Activated CD4-positive, alpha-beta memory T cell treated with anti-CD3 and anti-CD28 coated beads for 36 hours (primary cell): ENCODE results near the gene BCR. TPM values are rescaled to one million over a fixed set of nuclear protein-coding genes. Genes with fewer than 3 reads are reported as not detected.
"Not testable (repeated sequence)": the region's sequence is repeated elsewhere in the genome, so short reads cannot be mapped to it uniquely, and the experiment has no call there.

Source experiments
- CTCF ChIA-PET: fragments of 350-600 bp; sonication (Branson Sonifier 250); formaldehyde crosslinking; loops from one replicate; lab custom pipeline; 2021; ENCODE audit warnings: antibody characterized with exemption, inconsistent platforms; lab: Charles Lee
- POLR2A ChIA-PET: fragments of 350-600 bp; sonication (Branson Sonifier 250); formaldehyde crosslinking; loops from one replicate; lab custom pipeline; 2021; ENCODE audit warnings: antibody characterized with exemption; lab: Charles Lee
- DNase-seq: peaks from one replicate; pipeline ENCODE4 v3.0.0-alpha.2; 2020
- H3K27ac Mint-ChIP-seq: one replicate; pipeline ENCODE4 v1.8.0; 2021; ENCODE audit warnings: mixed read lengths
- H3K27me3 Mint-ChIP-seq: one replicate; pipeline ENCODE4 v1.8.0; 2021; ENCODE audit warnings: mixed read lengths
- H3K36me3 Mint-ChIP-seq: one replicate; pipeline ENCODE4 v1.8.0; 2021; ENCODE audit warnings: mixed read lengths
- H3K4me1 Mint-ChIP-seq: one replicate; pipeline ENCODE4 v1.8.0; 2021; ENCODE audit warnings: low read depth, mixed read lengths
- H3K4me3 Mint-ChIP-seq: one replicate; pipeline ENCODE4 v1.8.0; 2021; ENCODE audit warnings: mild to moderate bottlenecking, mixed read lengths
- H3K9me3 Mint-ChIP-seq: one replicate; pipeline ENCODE4 v1.8.0; 2021; ENCODE audit warnings: mixed read lengths
- intact Hi-C: fragments of 100-400 bp; cut with micrococcal nuclease; formaldehyde crosslinking; loops from one replicate; pipeline ENCODE4 v1.15.1; 2023
- total RNA-seq, 2 experiments: library from RNA; stranded (reverse); gene quantifications; one replicate each; pipeline ENCODE4 v1.2.3, GENCODE V29; 2021

BCR gene
- total RNA-seq, 2 experiments from 2014 or later = 60.4 to 69.0 TPM

GRCh38 chr22:23301591-23301990 lies 121.3 kb downstream of the BCR start:
- Mint-ChIP-seq H3K27me3 (no peaks in the 10 kb centered on the region), H3K9me3 (no peaks in the 10 kb centered on the region), H3K36me3 (peaks cover 17% of the 10 kb centered on the region), H3K4me3 (no peak overlapping the region), H3K27ac (no peak overlapping the region), H3K4me1 (no peaks in the 10 kb centered on the region)
- intact Hi-C loops = no loop called here
- ChIA-PET CTCF (interaction anchor here (1.4 kb wide), 1 partner anchor 11 kb away, joined by 4 read pairs; no protein-coding TSS in a partner anchor), POLR2A (no interaction called here)
- no peak for DNase-seq

GRCh38 chr22:23302171-23303002 lies 122.1 kb downstream of the BCR start:
- Mint-ChIP-seq H3K27me3 (no peaks in the 10 kb centered on the region), H3K9me3 (no peaks in the 10 kb centered on the region), H3K27ac (no peak overlapping the region), H3K4me1 (no peaks in the 10 kb centered on the region), H3K36me3 (peaks cover 17% of the 10 kb centered on the region), H3K4me3 (no peak overlapping the region)
- POLR2A ChIA-PET = no interaction called here
- CTCF ChIA-PET = interaction anchor here (1.4 kb wide), 1 partner anchor 12 kb away, joined by 4 read pairs; no protein-coding TSS in a partner anchor
- intact Hi-C loops = no loop called here
- no peak for DNase-seq

- no peaks in the 10 kb centered on the region for H3K27me3 Mint-ChIP-seq
- no peak overlapping the region for H3K27ac Mint-ChIP-seq
- no peaks in the 10 kb centered on the region for H3K4me1 Mint-ChIP-seq
- H3K36me3 Mint-ChIP-seq = peaks cover 5% of the 10 kb centered on the region
- intact Hi-C loops = no loop called here
- H3K9me3 Mint-ChIP-seq = no peaks in the 10 kb centered on the region
- no peak overlapping the region for H3K4me3 Mint-ChIP-seq
- DNase-seq = no peak
- CTCF ChIA-PET = no interaction called here
- POLR2A ChIA-PET = no interaction called here
These were observed 125.1 kb downstream of the BCR start for GRCh38 chr22:23305321-23305910.

DNA sequence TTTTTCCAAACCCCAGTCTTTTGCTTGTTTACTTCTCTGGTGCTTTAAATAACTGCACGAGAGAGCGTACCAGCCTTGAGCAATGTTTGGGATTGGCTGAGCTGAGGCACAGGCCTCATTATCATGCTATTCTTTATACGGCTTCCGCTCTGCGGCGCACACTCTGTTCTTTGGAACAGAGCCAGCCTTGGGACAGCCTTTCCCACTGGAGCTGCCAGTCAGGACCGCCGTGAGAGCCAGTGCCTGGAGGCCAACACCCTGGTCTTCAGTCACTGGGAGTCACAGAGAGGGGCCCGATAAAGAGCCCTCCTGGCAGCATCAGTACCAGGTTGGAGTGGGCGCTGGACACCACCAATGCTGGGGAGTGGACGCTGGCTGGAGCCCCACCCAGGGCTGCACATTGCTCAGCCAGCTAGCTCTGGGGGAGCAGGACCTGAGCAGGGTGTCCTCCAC lies 125.6 kb downstream of the BCR start:
- Mint-ChIP-seq H3K4me3 (no peak overlapping the region), H3K9me3 (no peaks in the 10 kb centered on the region), H3K4me1 (no peaks in the 10 kb centered on the region), H3K27ac (no peak overlapping the region), H3K36me3 (peaks cover 5% of the 10 kb centered on the region), H3K27me3 (no peaks in the 10 kb centered on the region)
- CTCF ChIA-PET = no interaction called here
- no peak for DNase-seq
- intact Hi-C loops = no loop called here
- POLR2A ChIA-PET = no interaction called here

GRCh38 chr22:23306438-23306921 lies 126.2 kb downstream of the BCR start:
- no peak for DNase-seq
- CTCF ChIA-PET = no interaction called here
- Mint-ChIP-seq H3K9me3 (no peaks in the 10 kb centered on the region), H3K27me3 (no peaks in the 10 kb centered on the region), H3K4me1 (no peaks in the 10 kb centered on the region), H3K4me3 (no peak overlapping the region), H3K36me3 (peaks cover 5% of the 10 kb centered on the region), H3K27ac (no peak overlapping the region)
- POLR2A ChIA-PET = no interaction called here
- intact Hi-C loops = no loop called here

DNA sequence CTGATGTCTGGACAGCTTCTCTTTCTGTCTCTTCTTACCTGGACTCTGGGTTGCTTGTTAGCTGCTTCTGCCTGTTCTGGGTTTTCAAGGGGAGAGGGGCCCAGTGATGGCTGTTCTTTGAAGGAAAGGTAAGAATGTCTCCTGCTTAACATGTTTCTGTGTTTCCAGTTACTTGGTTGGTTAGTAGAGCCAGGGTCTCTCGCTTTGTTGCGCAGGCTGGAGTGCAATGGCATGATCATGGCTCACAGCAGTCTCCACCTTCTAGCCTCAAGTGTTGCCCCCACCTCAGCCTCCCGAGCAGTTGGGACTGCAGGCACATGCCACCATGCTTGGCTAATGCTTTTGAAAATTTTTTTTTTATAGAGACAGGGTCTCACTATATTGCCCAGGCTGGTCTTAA lies 126.6 kb downstream of the BCR start:
- no peaks in the 10 kb centered on the region for H3K4me1 Mint-ChIP-seq
- H3K27me3 Mint-ChIP-seq = no peaks in the 10 kb centered on the region
- H3K9me3 Mint-ChIP-seq = no peaks in the 10 kb centered on the region
- no peak overlapping the region for H3K27ac Mint-ChIP-seq
- POLR2A ChIA-PET = no interaction called here
- CTCF ChIA-PET = no interaction called here
- H3K36me3 Mint-ChIP-seq = peaks cover 5% of the 10 kb centered on the region
- H3K4me3 Mint-ChIP-seq = no peak overlapping the region
- intact Hi-C loops = no loop called here
- no peak for DNase-seq

- POLR2A ChIA-PET, H3K27me3 Mint-ChIP-seq, H3K27ac Mint-ChIP-seq, H3K36me3 Mint-ChIP-seq, H3K4me1 Mint-ChIP-seq, CTCF ChIA-PET, H3K9me3 Mint-ChIP-seq, intact Hi-C loops, DNase-seq, H3K4me3 Mint-ChIP-seq: not testable (repeated sequence)
These were observed 127.2 kb downstream of the BCR start for GRCh38 chr22:23307511-23307910.

DNA sequence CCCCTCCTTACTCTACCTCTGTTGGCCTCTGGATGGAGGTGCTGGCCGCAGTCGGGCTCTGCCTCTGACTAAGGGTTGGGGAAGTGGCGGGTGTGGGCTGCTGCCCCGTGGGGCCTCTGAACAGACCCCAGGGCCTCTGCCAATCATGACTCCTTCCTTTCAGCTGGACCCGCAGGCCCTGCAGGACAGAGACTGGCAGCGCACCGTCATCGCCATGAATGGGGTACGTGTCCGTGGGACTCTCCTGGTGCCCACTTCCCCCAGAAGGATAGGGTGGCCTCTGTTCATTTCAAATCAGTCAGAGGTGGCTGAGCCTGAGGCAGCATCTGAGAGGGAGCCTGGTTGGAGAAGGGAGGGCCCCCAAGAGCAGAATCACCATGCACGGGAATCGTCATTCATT lies 129.0 kb downstream of the BCR start:
- H3K9me3 Mint-ChIP-seq, H3K36me3 Mint-ChIP-seq, H3K4me1 Mint-ChIP-seq, CTCF ChIA-PET, H3K27me3 Mint-ChIP-seq, H3K4me3 Mint-ChIP-seq, POLR2A ChIA-PET, H3K27ac Mint-ChIP-seq, DNase-seq, intact Hi-C loops: not testable (repeated sequence)

GRCh38 chr22:23310443-23311097 lies 130.3 kb downstream of the BCR start:
- intact Hi-C loops, POLR2A ChIA-PET, H3K4me3 Mint-ChIP-seq, H3K4me1 Mint-ChIP-seq, H3K9me3 Mint-ChIP-seq, CTCF ChIA-PET, H3K36me3 Mint-ChIP-seq, DNase-seq, H3K27me3 Mint-ChIP-seq, H3K27ac Mint-ChIP-seq: not testable (repeated sequence)

DNA sequence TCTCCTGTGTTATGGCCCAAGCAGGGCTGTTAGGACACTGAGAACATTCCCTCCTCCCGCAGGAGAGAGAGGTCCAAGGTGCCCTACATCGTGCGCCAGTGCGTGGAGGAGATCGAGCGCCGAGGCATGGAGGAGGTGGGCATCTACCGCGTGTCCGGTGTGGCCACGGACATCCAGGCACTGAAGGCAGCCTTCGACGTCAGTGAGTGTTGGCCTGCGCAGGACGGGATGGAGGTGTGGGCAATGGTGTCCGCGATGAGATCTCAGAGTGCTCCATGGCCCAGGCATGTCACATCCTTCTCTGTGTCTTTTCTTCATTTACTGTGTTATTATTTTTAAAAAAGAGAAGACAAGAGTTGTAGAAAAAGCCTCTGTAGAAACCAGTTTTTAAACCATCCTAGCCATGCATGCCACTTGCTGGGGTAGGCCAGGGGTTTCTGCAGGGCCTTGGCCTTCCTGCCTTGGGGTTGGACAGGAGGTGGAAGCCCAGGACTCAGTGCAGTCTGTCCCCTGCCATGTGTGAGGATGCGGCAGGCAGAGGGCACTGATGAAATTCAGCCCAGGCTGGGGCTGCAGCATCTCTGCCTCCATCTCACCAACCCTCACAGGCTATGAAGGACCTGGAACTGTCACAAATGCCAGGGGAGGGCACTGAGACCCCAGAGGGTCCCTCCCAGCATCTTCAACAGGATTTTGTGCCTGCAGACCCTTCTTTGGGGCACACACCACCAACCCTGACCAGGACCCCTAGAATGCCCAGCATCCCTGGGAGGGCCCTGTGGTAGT lies 131.5 kb downstream of the BCR start:
- intact Hi-C loops, H3K27ac Mint-ChIP-seq, H3K9me3 Mint-ChIP-seq, H3K4me3 Mint-ChIP-seq, H3K27me3 Mint-ChIP-seq, CTCF ChIA-PET, H3K36me3 Mint-ChIP-seq, DNase-seq, H3K4me1 Mint-ChIP-seq, POLR2A ChIA-PET: not testable (repeated sequence)

DNA sequence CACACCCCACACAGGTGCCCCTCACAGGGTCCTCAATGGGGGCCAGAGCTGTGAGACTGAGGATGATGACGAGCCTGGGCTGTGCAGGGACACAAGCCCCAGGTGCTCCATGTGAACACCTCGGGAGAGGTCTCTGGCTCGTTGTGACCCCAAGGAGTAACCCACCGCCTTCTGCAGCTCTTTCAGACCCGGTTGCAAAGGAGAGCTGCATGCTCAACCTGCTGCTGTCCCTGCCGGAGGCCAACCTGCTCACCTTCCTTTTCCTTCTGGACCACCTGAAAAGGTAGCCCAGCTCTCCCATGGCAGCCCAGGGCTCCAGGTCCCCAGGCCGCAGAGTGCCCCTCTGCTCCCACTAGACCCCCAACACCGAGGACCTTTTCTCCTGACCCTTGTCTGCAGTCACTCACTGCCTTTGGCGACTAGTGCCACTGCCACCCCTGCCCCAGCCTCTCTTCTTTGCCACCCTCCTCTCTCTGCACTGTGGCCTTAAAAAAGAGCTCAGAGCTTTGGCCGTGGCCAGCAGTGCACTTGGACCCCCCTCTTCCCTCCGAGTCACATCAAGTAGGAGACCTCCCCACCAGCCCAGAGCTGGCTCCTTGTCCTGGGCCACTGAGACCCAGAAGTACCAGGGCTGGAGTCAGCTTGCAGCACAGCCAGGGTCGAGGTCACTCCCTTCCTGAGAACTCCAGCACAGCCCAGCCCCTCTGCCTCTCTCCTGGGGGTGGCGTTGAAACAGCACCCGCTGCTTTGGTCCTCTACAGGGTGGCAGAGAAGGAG lies 133.7 kb downstream of the BCR start:
- DNase-seq = no peak
- H3K4me1 Mint-ChIP-seq = peaks cover 4% of the 10 kb centered on the region
- ChIA-PET CTCF (interaction anchor here (1.5 kb wide), 1 partner anchor 72 kb away, joined by 10 read pairs; no protein-coding TSS in a partner anchor), POLR2A (no interaction called here)
- H3K27ac Mint-ChIP-seq = no peak overlapping the region
- no peaks in the 10 kb centered on the region for H3K9me3 Mint-ChIP-seq
- intact Hi-C loops = no loop called here
- H3K4me3 Mint-ChIP-seq = no peak overlapping the region
- no peaks in the 10 kb centered on the region for H3K27me3 Mint-ChIP-seq
- peaks cover 5% of the 10 kb centered on the region for H3K36me3 Mint-ChIP-seq
